Right atrium auricular region (tissue), 2 donors: ENCODE data around the gene EFS. TPM values are rescaled to one million over a fixed set of nuclear protein-coding genes. Genes with fewer than 3 reads are reported as not detected.

Experiments used
- DNase-seq: peaks from one replicate; pipeline ENCODE4 v3.0.0-alpha.2; 2019; ENCODE audit warnings: low spot score
- H3K27ac ChIP-seq, 2 donors: fragments of 200-600 bp; sonication (generic); 1 replicate in 1 of 2; 2 replicates in 1 of 2; pipeline ENCODE4 v1.5.1; 2016 to 2019
- H3K27me3 ChIP-seq, 2 donors: fragments of 200-600 bp; sonication (generic); one replicate each; pipeline versions ENCODE4 v1.5.1 to v1.6.0; 2017 to 2019
- H3K36me3 ChIP-seq: fragments of 200-600 bp; sonication (generic); one replicate; pipeline ENCODE4 v1.5.1; 2016
- H3K4me1 ChIP-seq, 2 donors: fragments of 200-600 bp; sonication (generic); one replicate each; pipeline versions ENCODE4 v1.5.1 to v1.6.0; 2017 to 2019
- H3K4me3 ChIP-seq, 2 donors: fragments of 200-600 bp; sonication (generic); 1 replicate in 1 of 2; 2 replicates in 1 of 2; pipeline ENCODE4 v1.5.1; 2017 to 2019; ENCODE audit warnings: mild to moderate bottlenecking in 1 of 2, moderate library complexity in 1 of 2
- H3K9me3 ChIP-seq, 2 donors: fragments of 200-600 bp; sonication (generic); one replicate each; pipeline ENCODE4 v1.5.1; 2019
- total RNA-seq, 2 donors: library from RNA; depleted of rRNA; stranded (reverse); fragments of >200 nt; gene quantifications; one replicate each; pipeline ENCODE4 v1.1.0, GENCODE V29; 2016
- TF ChIP-seq, protein P1 (sequence below), 2 donors: fragments of 200-600 bp; sonication (generic); IDR thresholded peaks; one replicate each; pipeline ENCODE4 v1.5.1; 2019; ENCODE audit warnings: antibody characterized with exemption in 2 of 2

The EFS gene
- total RNA-seq, 2 donors from 2014 or later, result 4.1 to 6.3 TPM

DNA sequence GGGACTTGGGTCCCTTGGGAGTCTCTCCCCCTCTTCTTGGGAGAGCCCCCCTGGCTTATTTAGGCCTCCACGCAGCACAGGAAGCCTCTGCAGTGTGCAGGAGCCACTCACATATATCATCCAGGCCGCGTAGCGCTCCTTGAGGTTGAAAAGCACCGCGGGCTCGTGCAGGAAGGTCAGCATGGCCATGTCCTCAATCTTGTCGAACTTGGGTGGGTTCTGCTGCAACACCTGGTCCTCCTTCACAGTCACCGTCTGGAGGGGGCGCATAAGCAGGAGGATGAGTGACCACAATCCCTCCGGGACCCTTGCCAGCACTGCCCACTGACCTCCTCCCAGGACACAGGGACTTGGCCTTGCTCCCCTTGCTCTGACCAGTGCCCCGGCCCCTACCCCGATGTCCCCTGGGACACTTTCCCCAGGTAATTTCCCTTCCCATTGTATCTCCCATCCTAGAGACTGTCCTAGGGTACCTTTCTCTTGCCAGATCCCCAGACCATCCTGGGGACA lies 40.6 kb upstream of the EFS start:
- Histone ChIP-seq H3K4me3 (peak overlapping the region; percentile 61 to 82), H3K9me3 (no peaks in the 10 kb centered on the region), H3K36me3 (peaks cover 75% of the 10 kb centered on the region), H3K27me3 (no peaks in the 10 kb centered on the region), H3K27ac (peak overlapping the region; percentile 81 to 91), H3K4me1 (no peaks in the 10 kb centered on the region)
- DNase-seq, result no peak
- TF ChIP-seq, protein P1, sequence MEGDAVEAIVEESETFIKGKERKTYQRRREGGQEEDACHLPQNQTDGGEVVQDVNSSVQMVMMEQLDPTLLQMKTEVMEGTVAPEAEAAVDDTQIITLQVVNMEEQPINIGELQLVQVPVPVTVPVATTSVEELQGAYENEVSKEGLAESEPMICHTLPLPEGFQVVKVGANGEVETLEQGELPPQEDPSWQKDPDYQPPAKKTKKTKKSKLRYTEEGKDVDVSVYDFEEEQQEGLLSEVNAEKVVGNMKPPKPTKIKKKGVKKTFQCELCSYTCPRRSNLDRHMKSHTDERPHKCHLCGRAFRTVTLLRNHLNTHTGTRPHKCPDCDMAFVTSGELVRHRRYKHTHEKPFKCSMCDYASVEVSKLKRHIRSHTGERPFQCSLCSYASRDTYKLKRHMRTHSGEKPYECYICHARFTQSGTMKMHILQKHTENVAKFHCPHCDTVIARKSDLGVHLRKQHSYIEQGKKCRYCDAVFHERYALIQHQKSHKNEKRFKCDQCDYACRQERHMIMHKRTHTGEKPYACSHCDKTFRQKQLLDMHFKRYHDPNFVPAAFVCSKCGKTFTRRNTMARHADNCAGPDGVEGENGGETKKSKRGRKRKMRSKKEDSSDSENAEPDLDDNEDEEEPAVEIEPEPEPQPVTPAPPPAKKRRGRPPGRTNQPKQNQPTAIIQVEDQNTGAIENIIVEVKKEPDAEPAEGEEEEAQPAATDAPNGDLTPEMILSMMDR (IDR thresholded peaks at IDR 0.05), result no peak

DNA sequence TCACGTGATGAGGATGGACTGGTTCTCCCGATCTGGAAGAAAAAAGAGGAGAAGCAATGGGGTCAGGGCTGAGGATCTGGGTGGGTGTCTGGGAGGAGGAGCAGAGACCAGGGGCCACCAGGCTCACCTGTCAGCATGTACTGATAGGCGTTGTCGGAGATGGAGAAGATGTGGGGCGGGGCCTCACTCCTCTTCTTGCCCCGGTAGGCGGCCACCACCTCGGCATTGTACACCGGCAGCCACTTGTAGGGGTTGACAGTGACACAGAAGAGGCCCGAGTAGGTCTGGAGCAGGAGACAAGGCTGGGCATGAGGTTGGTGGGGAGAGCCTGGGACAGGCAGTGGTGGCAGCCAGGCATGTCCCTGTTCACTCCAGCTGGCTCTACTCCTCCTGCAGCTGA lies 40.1 kb upstream of the EFS start:
- Histone ChIP-seq H3K4me3 (peak overlapping the region; percentile 61 to 82), H3K4me1 (no peaks in the 10 kb centered on the region)
- TF ChIP-seq, protein P1 (IDR thresholded peaks at IDR 0.05), result no peak

DNA sequence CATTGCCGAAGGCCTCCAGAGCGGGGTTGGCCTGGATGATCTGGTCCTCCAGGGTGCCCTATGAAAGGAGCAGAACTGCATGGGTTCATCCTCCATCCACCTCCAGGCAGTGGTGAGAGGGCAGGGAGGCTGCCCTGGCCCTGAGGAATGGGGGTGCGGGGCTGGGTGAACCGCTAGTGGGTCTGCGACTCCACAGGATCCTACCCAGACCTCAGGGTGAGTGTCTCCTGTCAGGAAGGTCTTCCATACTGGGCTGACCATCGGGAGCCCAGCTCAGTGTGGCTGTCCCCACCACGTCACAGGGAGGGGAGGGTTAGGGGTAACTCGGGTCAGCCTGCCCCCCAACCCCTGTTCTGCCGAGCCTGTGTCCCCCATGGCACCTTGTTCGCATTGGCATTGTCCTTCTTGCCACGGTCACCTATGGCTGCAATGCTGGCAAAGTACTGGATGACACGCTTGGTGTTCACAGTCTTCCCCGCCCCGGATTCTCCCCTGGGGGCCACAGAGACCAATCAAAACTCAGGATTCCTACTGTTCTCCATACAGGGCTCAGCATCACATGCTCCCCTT lies 39.4 kb upstream of the EFS start:
- H3K27ac ChIP-seq, result peak overlapping the region; percentile 81 to 91
- no peak for DNase-seq

More for the DNA sequence above, 40.1 kb upstream of the EFS start:
- H3K27me3 ChIP-seq, result no peaks in the 10 kb centered on the region
- peaks cover 80% of the 10 kb centered on the region for H3K36me3 ChIP-seq
- H3K9me3 ChIP-seq, result no peaks in the 10 kb centered on the region
- peak overlapping the region; percentile 81 to 91 for H3K27ac ChIP-seq
- DNase-seq, result no peak

DNA sequence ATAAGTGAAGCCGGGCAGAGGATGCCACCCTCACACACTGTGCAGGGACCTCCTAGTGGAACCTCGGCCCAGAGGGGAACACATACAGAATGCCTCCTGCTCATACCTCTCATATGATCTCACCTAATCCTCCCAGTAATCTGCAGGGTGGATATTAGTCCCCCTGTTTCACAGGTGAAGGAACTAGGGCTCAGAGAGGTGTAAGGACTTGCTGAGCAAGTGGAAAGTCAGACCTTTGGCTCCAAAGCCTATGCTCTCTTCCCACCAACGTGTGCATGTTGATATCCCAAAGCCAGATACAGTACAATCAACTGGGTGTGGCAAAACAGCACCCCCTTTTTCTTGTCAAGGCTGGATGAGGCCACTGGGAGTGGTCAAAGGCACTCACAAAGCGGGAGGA lies 38.9 kb upstream of the EFS start:
- Histone ChIP-seq H3K36me3 (peaks cover 92% of the 10 kb centered on the region), H3K4me1 (no peaks in the 10 kb centered on the region), H3K9me3 (no peaks in the 10 kb centered on the region), H3K27ac (peak overlapping the region; percentile 81 to 91), H3K27me3 (no peaks in the 10 kb centered on the region), H3K4me3 (peak overlapping the region; percentile 61 to 82)
- no peak for DNase-seq
- TF ChIP-seq, protein P1 (IDR thresholded peaks at IDR 0.05), result no peak

More for the DNA sequence above, 39.4 kb upstream of the EFS start:
- H3K36me3 ChIP-seq, result peaks cover 86% of the 10 kb centered on the region
- no peaks in the 10 kb centered on the region for H3K9me3 ChIP-seq
- H3K27me3 ChIP-seq, result no peaks in the 10 kb centered on the region
- peak overlapping the region; percentile 61 to 82 for H3K4me3 ChIP-seq
- no peaks in the 10 kb centered on the region for H3K4me1 ChIP-seq
- TF ChIP-seq, protein P1 (IDR thresholded peaks at IDR 0.05), result no peak

DNA sequence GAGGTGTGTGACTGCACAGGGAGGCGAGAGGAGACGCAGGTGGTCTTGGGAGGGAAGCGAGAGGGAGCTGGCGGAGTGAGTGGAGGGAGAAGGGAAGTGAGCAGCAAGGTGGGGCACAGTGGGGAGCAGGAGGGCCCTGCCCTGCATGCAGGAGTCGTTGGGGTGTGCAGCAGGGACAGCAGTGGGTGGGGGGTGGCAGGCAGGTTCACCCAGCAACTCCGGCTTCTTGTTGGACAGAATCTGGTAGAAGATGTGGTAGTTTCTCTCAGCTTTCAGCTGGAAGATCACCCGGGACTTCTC lies 38.1 kb upstream of the EFS start:
- Histone ChIP-seq H3K9me3 (no peaks in the 10 kb centered on the region), H3K4me3 (peak overlapping the region; percentile 61 to 82), H3K27ac (peak overlapping the region; percentile 81 to 91), H3K4me1 (no peaks in the 10 kb centered on the region), H3K27me3 (no peaks in the 10 kb centered on the region), H3K36me3 (peaks cover 100% of the 10 kb centered on the region)
- no peak for DNase-seq
- TF ChIP-seq, protein P1 (IDR thresholded peaks at IDR 0.05), result no peak
